Measurements from ENCODE around the gene CCDC102A.

DNA sequence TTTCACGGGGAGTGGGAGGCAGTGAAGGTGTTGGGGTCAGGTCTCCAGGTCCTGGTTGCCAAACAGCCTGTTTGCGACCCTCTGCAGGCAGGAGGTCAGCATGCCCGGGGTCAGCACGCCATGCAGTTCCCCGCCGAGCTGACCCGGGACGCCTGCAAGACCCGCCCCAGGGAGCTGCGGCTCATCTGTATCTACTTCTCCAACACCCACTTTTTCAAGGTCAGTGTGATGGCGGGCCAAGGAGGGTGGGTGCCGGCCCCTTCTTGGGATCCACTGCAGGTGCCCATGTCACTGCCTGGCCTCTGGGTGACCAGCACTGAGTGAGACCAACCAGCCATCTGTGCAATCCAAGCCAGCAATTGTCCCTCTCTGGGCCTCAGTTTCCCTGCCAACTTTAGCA lies 27.4 kb upstream of the CCDC102A start:
- TF ChIP-seq ZNF274 (IDR thresholded peaks at IDR 0.05; ENCODE audit: low read depth, low read length) (no peak), YY1 (IDR thresholded peaks at IDR 0.05; ENCODE audit: insufficient read depth, insufficient read length) (no peak)

All from NT2/D1 (cell line).